HFF-Myc (cell line): ENCODE measurements around the gene GUCY2D.

Experiments
- DNase-seq: peaks from one replicate; pipeline ENCODE4 v3.0.0-alpha.2; 2011; ENCODE audit warnings: low read depth; ENCODE audit errors: extremely low read depth
- H3K4me3 ChIP-seq: replicated peaks from 2 replicates; pipeline ENCODE4 v1.5.1; 2011; ENCODE audit warnings: low read depth, mild to moderate bottlenecking, control low read depth, low read length
- CTCF ChIP-seq: IDR thresholded peaks from 2 replicates; pipeline ENCODE4 v1.5.1; 2012; ENCODE audit warnings: mild to moderate bottlenecking, low read depth, low read length, control low read depth; ENCODE audit errors: missing control alignments

Gene GUCY2D

GRCh38 chr17:8012045-8012580, 9.7 kb downstream of the GUCY2D start:
- DNase-seq: no peak
- no peak overlapping the region for H3K4me3 ChIP-seq
- TF ChIP-seq CTCF: no peak

GRCh38 chr17:8012996-8013640, 10.7 kb downstream of the GUCY2D start:
- no peak for TF ChIP-seq CTCF
- no peak overlapping the region for H3K4me3 ChIP-seq
- DNase-seq: no peak

GRCh38 chr17:8013731-8014557, 11.5 kb downstream of the GUCY2D start:
- DNase-seq: no peak
- no peak overlapping the region for H3K4me3 ChIP-seq
- no peak for TF ChIP-seq CTCF

DNA sequence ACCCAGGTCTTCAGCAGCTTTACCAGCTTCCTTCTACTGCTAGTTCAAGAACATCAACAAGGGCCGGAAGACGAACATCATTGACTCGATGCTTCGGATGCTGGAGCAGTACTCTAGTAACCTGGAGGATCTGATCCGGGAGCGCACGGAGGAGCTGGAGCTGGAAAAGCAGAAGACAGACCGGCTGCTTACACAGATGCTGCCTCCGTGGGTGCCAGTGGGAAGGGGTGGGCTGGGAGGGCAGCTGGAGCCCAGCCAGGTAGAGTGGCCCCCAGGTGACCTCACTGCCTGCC, 12.1 kb downstream of the GUCY2D start:
- DNase-seq: no peak
- H3K4me3 ChIP-seq: no peak overlapping the region
- TF ChIP-seq CTCF: no peak

DNA sequence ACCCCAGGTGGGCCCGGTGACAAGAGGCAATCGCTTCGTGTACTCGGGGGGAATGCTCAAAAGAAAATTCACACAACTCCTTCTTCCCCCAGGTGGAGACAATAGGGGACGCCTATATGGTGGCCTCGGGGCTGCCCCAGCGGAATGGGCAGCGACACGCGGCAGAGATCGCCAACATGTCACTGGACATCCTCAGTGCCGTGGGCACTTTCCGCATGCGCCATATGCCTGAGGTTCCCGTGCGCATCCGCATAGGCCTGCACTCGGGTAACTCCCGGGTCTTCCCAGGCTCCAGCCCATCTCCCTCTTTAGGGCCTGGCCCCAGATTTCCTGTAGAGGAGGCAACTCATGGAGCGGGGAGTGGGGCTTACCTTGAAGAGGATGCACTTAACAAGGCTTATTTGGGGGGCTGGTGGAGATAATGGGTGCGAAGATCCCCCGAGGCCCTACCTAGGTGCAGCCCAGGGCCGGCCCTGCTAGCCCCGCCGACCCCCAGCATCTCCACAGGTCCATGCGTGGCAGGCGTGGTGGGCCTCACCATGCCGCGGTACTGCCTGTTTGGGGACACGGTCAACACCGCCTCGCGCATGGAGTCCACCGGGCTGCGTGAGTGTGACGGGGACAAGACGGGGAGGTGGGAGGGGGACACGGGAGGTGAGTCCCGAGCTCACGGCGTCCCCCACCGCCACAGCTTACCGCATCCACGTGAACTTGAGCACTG, 13.0 kb downstream of the GUCY2D start:
- no peak for DNase-seq
- TF ChIP-seq CTCF: no peak
- H3K4me3 ChIP-seq: no peak overlapping the region

DNA sequence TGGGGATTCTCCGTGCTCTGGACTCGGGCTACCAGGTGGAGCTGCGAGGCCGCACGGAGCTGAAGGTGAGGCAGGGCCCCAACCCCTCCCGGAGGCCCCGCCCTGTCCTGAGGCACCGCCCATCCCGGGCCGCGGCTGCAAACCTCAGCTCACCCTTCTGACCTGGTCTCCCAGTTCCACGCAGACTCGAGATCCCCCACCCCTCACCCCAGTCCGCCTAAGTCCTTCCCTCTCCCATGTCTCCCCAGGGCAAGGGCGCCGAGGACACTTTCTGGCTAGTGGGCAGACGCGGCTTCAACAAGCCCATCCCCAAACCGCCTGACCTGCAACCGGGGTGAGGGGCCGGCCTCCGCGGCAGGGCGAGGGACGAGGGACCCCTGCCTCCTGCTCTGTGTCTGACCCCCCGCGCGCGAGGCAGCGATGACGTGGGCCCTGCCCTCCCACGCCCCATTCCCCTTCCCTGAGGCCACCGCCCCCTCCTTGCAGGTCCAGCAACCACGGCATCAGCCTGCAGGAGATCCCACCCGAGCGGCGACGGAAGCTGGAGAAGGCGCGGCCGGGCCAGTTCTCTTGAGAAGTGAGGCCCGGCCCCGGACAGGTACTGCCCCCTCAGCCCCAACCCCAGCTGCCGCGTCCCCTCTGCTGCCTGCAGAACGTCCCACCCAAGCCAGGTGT, 13.7 kb downstream of the GUCY2D start:
- TF ChIP-seq CTCF: no peak
- DNase-seq: no peak
- H3K4me3 ChIP-seq: peak overlapping the region; percentile 18
